KG1 (cell line): ENCODE measurements around the gene CPPED1.
A peak's percentile ranks its signal among the peaks of the same experiment; 100 is the strongest.
"Not testable (repeated sequence)": the region's sequence is repeated elsewhere in the genome, so short reads cannot be mapped to it uniquely, and the experiment has no call there.

Source experiments
- DNase-seq: peaks from one replicate; lab custom pipeline; 2025; lab: John Stamatoyannopoulos, UW

Gene CPPED1

GRCh38 chr16:12803203-12804093 lies at the start of gene CPPED1:
TSS of gene CPPED1 (minus strand) at chr16:12803887. CDS start at chr16:12803776, 111 bp downstream.
- peak; percentile 92 for DNase-seq

GRCh38 chr16:12850186-12850585 lies 46.5 kb upstream of the CPPED1 start:
- DNase-seq, result no peak

- no peak for DNase-seq
Observed at GRCh38 chr16:12846592-12846991, 42.9 kb upstream of the CPPED1 start.

GRCh38 chr16:12845282-12845681 lies 41.6 kb upstream of the CPPED1 start:
- no peak for DNase-seq

- DNase-seq, result no peak
Observed at GRCh38 chr16:12837756-12838155, 34.1 kb upstream of the CPPED1 start.

GRCh38 chr16:12837291-12837690 lies 33.6 kb upstream of the CPPED1 start:
- peak; percentile 4 for DNase-seq

DNA sequence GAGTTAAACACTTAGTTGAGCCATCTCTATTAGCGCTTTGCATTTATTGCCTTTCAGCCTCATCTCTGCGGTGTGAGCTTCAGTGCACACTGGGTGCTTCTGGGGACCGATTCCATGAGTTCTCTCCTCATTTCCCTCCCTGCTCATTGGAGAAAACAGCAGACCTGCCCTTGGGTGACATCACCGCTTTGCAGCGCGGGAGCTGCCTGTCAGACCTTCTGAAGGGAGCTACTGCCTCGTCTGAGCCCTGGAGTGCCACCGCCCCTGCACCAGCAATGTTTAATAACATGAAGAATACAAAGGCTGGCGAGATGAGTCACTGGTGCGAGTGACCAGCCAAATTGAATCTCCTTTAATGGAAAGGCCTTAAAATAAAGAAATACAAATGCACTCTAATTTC lies 30.2 kb upstream of the CPPED1 start:
- no peak for DNase-seq

GRCh38 chr16:12829096-12829888 lies 25.6 kb upstream of the CPPED1 start:
- DNase-seq, result no peak

DNA sequence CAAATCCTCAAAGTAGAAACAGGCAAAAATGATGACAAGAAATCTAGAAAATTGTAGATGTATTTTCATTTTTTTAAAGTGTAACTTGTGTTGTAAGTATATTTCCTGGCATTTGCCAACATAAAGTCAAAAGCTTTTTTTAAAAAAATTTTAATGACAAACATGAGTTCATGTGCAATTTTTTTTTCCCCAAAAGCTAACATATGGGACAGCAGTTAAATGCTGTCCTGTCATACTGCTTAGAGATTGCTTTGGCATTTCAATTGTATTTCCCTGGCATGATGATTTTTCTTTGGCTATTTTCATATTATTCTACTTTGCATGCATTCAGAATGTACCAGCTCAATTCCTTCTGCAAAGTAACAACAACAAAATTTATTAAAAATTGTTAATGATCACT lies 24.5 kb upstream of the CPPED1 start:
- no peak for DNase-seq

GRCh38 chr16:12826559-12826958 lies 22.9 kb upstream of the CPPED1 start:
- no peak for DNase-seq

- peak; percentile 26 for DNase-seq
Observed at GRCh38 chr16:12819126-12820117, 15.7 kb upstream of the CPPED1 start.

- DNase-seq, result no peak
Observed at GRCh38 chr16:12818326-12818725, 14.6 kb upstream of the CPPED1 start.

- not testable (repeated sequence) for DNase-seq
Observed at GRCh38 chr16:12816791-12817214, 13.1 kb upstream of the CPPED1 start.

GRCh38 chr16:12815361-12815760 lies 11.7 kb upstream of the CPPED1 start:
- DNase-seq, result no peak

DNA sequence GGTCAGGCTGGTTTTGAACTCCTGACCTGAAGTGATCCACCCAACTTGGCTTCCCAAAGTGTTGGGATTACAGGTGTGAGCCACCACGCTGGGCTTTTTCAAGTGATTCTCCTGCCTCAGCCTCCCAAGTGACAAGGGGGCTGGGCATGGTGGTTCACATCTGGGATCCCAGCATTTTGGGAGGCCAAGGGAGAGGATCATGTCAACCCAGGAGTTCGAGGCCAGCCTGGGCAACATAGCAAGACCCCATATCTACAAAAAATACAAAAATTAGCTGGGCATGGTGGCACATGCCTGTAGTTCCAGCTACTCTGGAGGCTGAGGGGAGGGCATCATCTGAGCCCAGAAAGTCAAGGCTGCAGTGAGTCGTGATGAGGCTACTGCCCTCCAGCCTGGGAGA lies 10.0 kb upstream of the CPPED1 start:
- DNase-seq, result not testable (repeated sequence)

DNA sequence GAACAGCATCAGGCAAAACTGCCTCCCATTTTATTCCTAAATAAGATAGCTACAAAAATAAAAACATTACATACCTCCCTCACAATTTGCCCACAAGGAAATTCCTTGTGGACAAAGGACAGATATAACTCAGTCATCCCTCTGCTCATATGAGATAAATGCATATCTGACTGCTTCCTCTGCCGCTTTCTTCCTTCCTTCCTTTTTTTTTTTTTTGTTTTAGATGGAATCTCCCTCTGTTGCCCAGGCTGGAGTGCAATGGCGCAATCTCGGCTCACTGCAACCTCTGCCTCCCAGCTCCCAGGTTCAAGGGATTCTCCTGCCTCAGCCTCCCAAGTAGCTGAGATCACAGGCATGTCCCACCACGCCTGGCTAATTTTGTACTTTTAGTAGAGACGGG lies 9.6 kb upstream of the CPPED1 start:
- DNase-seq, result not testable (repeated sequence)

GRCh38 chr16:12811441-12812383 lies 8.0 kb upstream of the CPPED1 start:
- no peak for DNase-seq

GRCh38 chr16:12805066-12805465 lies 1.4 kb upstream of the CPPED1 start:
- no peak for DNase-seq

DNA sequence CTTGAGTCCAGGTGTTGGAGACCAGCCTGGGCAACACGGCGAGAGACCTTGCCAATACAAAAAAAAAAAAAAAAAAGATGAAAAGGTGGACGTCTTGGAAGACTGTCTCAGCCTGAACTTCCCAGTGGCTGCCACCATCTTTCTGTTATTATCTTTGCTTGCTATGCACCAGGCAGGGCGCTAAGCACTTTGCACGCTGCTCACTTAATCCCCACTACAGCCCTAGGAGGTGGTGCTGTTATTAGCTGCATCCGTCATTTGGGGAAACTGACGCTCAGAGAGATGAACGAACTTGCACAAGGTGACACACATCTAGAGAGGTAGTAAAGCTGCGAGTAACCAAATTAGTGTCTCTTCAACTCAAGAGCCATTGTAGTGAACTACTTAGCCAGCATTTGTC lies 708 bp upstream of the CPPED1 start:
- no peak for DNase-seq

DNA sequence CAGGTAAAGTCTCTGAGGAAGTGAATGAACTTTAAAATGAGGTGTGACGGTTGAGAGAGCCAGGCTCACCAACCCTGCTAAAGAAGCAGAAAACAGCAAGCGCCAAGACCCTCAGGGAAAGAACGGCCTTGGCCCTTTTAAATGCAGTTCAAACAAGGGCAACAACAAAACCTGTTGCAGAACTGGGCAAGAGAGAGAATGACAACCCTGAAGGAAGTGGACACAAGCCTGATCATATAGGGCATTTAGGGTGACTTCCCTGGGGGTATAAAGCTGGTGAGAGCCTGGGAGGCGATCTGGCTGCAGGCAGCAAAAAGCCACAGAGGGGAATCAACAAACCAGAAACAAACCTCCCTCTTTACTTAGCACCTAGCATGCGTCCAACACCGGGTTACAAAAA lies 1.0 kb downstream of the CPPED1 start:
- DNase-seq, result no peak

GRCh38 chr16:12802048-12802447 lies 1.6 kb downstream of the CPPED1 start:
- DNase-seq, result no peak
